H9 (cell line): ENCODE measurements around the gene TTYH1. TPM values are rescaled to one million over a fixed set of nuclear protein-coding genes. Genes with fewer than 3 reads are reported as not detected.

Source experiments
- DNase-seq: peaks from one replicate; pipeline ENCODE4 v3.0.0-alpha.2; 2017
- H2AFZ ChIP-seq: one replicate; pipeline ENCODE4 v1.6.1; 2013; ENCODE audit warnings: mild to moderate bottlenecking, low read length, control low read depth, moderate library complexity
- H2AK5ac ChIP-seq: 2 replicates; pipeline ENCODE4 v1.6.1; 2013; ENCODE audit warnings: low read length, control low read depth, mixed read lengths; ENCODE audit not compliant: insufficient read length
- H2BK120ac ChIP-seq: one replicate; pipeline ENCODE4 v1.6.1; 2013; ENCODE audit warnings: low read depth, mild to moderate bottlenecking, low read length, control low read depth, inconsistent platforms; ENCODE audit not compliant: poor library complexity, severe bottlenecking
- H2BK12ac ChIP-seq: 2 replicates; pipeline ENCODE4 v1.6.1; 2013; ENCODE audit warnings: low read length, control low read depth, mixed read lengths, low read depth; ENCODE audit not compliant: insufficient read length
- H2BK15ac ChIP-seq: 2 replicates; pipeline ENCODE4 v1.6.1; 2013; ENCODE audit warnings: low read depth, low read length, control low read depth
- H2BK20ac ChIP-seq: one replicate; pipeline ENCODE4 v1.6.1; 2013; ENCODE audit warnings: low read depth, mild to moderate bottlenecking, low read length, control low read depth, inconsistent platforms; ENCODE audit not compliant: poor library complexity, severe bottlenecking
- H2BK5ac ChIP-seq: 2 replicates; pipeline ENCODE4 v1.6.1; 2013; ENCODE audit warnings: low read length, control low read depth, mixed read lengths; ENCODE audit not compliant: insufficient read length
- H3K14ac ChIP-seq: 2 replicates; pipeline ENCODE4 v1.6.1; 2013; ENCODE audit warnings: low read length, control low read depth; ENCODE audit not compliant: insufficient read depth
- H3K18ac ChIP-seq: 2 replicates; pipeline ENCODE4 v1.6.1; 2013; ENCODE audit warnings: low read depth, mild to moderate bottlenecking, mixed read lengths, low read length, control low read depth; ENCODE audit not compliant: insufficient read length
- H3K23ac ChIP-seq: 2 replicates; pipeline ENCODE4 v1.6.1; 2013; ENCODE audit warnings: low read length, control low read depth, mixed read lengths, low read depth; ENCODE audit not compliant: insufficient read length
- H3K23me2 ChIP-seq: 2 replicates; pipeline ENCODE4 v1.6.1; 2013; ENCODE audit warnings: low read depth, mild to moderate bottlenecking, mixed read lengths, low read length, control low read depth; ENCODE audit not compliant: insufficient read length, poor library complexity, severe bottlenecking
- H3K27ac ChIP-seq: 2 replicates; pipeline ENCODE4 v1.5.1; 2013; ENCODE audit warnings: low read length, control low read depth, mixed read lengths, low read depth; ENCODE audit not compliant: insufficient read length
- H3K27me3 ChIP-seq: 2 replicates; pipeline ENCODE4 v1.6.1; 2013; ENCODE audit warnings: low read length, control low read depth, inconsistent platforms; ENCODE audit not compliant: insufficient read depth
- H3K4ac ChIP-seq: 2 replicates; pipeline ENCODE4 v1.6.1; 2013; ENCODE audit warnings: low read depth, mild to moderate bottlenecking, control low read depth, inconsistent platforms, low read length, moderate library complexity
- H3K4me1 ChIP-seq: 2 replicates; pipeline ENCODE4 v1.6.1; 2013; ENCODE audit warnings: low read length, control low read depth, inconsistent platforms; ENCODE audit not compliant: insufficient read depth
- H3K4me2 ChIP-seq: 2 replicates; pipeline ENCODE4 v1.6.1; 2013; ENCODE audit warnings: low read length, control low read depth, mixed read lengths; ENCODE audit not compliant: insufficient read length, insufficient read depth
- H3K56ac ChIP-seq: 2 replicates; pipeline ENCODE4 v1.6.1; 2013; ENCODE audit warnings: low read depth, mild to moderate bottlenecking, mixed read lengths, low read length, control low read depth; ENCODE audit not compliant: insufficient read length
- H3K79me1 ChIP-seq: 2 replicates; pipeline ENCODE4 v1.6.1; 2013; ENCODE audit warnings: low read depth, mild to moderate bottlenecking, moderate library complexity, low read length, control low read depth, inconsistent platforms; ENCODE audit not compliant: insufficient read depth, poor library complexity, severe bottlenecking
- H3K79me2 ChIP-seq: 2 replicates; pipeline ENCODE4 v1.6.1; 2013; ENCODE audit warnings: low read length, control low read depth, inconsistent platforms; ENCODE audit not compliant: insufficient read depth
- H3K9ac ChIP-seq: 2 replicates; pipeline ENCODE4 v1.6.1; 2013; ENCODE audit warnings: low read length, control low read depth, mixed read lengths; ENCODE audit not compliant: insufficient read length; ENCODE audit errors: extremely low read depth
- H3K9me3 ChIP-seq: one replicate; pipeline ENCODE4 v1.6.1; 2013; ENCODE audit warnings: low read depth, low read length, inconsistent platforms; ENCODE audit not compliant: control insufficient read depth
- H3T11ph ChIP-seq: one replicate; pipeline ENCODE4 v1.6.1; 2013; ENCODE audit warnings: mild to moderate bottlenecking, low read length, control low read depth, inconsistent platforms
- H4K20me1 ChIP-seq: one replicate; pipeline ENCODE4 v1.6.1; 2013; ENCODE audit not compliant: control insufficient read depth, insufficient read length, insufficient read depth
- H4K5ac ChIP-seq: 2 replicates; pipeline ENCODE4 v1.6.1; 2013; ENCODE audit warnings: low read depth, mild to moderate bottlenecking, mixed read lengths, low read length, control low read depth; ENCODE audit not compliant: insufficient read length
- H4K8ac ChIP-seq: replicated peaks from 2 replicates; pipeline ENCODE4 v1.6.1; 2013; ENCODE audit warnings: low read length, control low read depth, mixed read lengths, low read depth; ENCODE audit not compliant: insufficient read length
- H4K91ac ChIP-seq: 2 replicates; pipeline ENCODE4 v1.6.1; 2013; ENCODE audit warnings: low read depth, mild to moderate bottlenecking, moderate library complexity, mixed read lengths, low read length, control low read depth; ENCODE audit not compliant: insufficient read length
- H3K27ac Mint-ChIP-seq, 3 experiments: 2 replicates in 2 of 3; 3 replicates in 1 of 3; pipeline ENCODE4 v1.8.0; 2020 to 2021; ENCODE audit warnings: mixed read lengths in 3 of 3, mild to moderate bottlenecking in 1 of 3, moderate library complexity in 1 of 3
- H3K27me3 Mint-ChIP-seq: 2 replicates; pipeline ENCODE4 v1.8.0; 2021; ENCODE audit warnings: low read depth, mild to moderate bottlenecking, moderate library complexity, mixed read lengths
- H3K36me3 Mint-ChIP-seq, 3 experiments: 2 replicates in 2 of 3; 3 replicates in 1 of 3; pipeline ENCODE4 v1.8.0; 2020 to 2021; ENCODE audit warnings: low read depth in 3 of 3, mixed read lengths in 3 of 3; ENCODE audit not compliant: insufficient read depth in 1 of 3
- H3K4me1 Mint-ChIP-seq, 2 experiments: 2 replicates each; pipeline ENCODE4 v1.8.0; 2020; ENCODE audit warnings: mixed read lengths in 2 of 2
- H3K4me3 Mint-ChIP-seq, 2 experiments: 2 replicates in 1 of 2; 3 replicates in 1 of 2; pipeline ENCODE4 v1.8.0; 2020 to 2021; ENCODE audit warnings: mild to moderate bottlenecking in 2 of 2, mixed read lengths in 2 of 2, moderate library complexity in 1 of 2
- H3K9me3 Mint-ChIP-seq, 2 experiments: 2 replicates in 1 of 2; 3 replicates in 1 of 2; pipeline ENCODE4 v1.8.0; 2020; ENCODE audit warnings: mild to moderate bottlenecking in 2 of 2, mixed read lengths in 2 of 2, moderate library complexity in 1 of 2
- CTCF ChIP-seq: fragments of 200-600 bp; sonication (generic); conservative IDR thresholded peaks from 3 replicates; pipeline ENCODE4 v1.8.0; 2021; ENCODE audit warnings: antibody characterized with exemption, mild to moderate bottlenecking
- WGBS: extraction: QIAGEN DNeasy Blood & Tissue Kit; methylation state at CpG from one replicate; pipeline ENCODE4 v1.1.7; 2013; ENCODE audit warnings: missing lambda C conversion rate, low lambda C conversion rate, mixed read lengths; ENCODE audit not compliant: insufficient read length; ENCODE audit errors: extremely low coverage; 5-methylcytosine and 5-hydroxymethylcytosine counted together
- total RNA-seq: library from RNA; stranded (reverse); gene quantifications from 2 replicates; pipeline ENCODE4 v1.2.1, GENCODE V29; 2021

The TTYH1 gene
- total RNA-seq, 1 experiment from 2014 or later: 47.1 TPM

GRCh38 chr19:54415901-54416673, 823 bp downstream of the TTYH1 start:
- no peak overlapping the region for H3T11ph ChIP-seq
- no peak overlapping the region for H2AFZ ChIP-seq
- Mint-ChIP-seq H3K27ac (peak overlapping the region in 1 of 3 experiments; percentile 66; a peak in 2 of 7 replicates), H3K9me3 (peaks cover 15 to 24% of the 10 kb centered on the region in 2 experiments), H3K4me1 (peaks cover 27 to 31% of the 10 kb centered on the region in 2 experiments), H3K4me3 (peak overlapping the region; percentile 78 to 91), H3K27me3 (peaks cover 54% of the 10 kb centered on the region), H3K36me3 (peaks cover 12 to 25% (median 14%) of the 10 kb centered on the region in 3 experiments)
- H2BK120ac ChIP-seq: no peak overlapping the region
- no peak overlapping the region for H2BK5ac ChIP-seq
- no peak overlapping the region for H2BK15ac ChIP-seq
- no peak overlapping the region for H3K27ac ChIP-seq
- no peaks in the 10 kb centered on the region for H3K9me3 ChIP-seq
- H4K5ac ChIP-seq: no peak overlapping the region
- WGBS: no CpG with 5 or more reads among the region's 28 CpGs
- H3K27me3 ChIP-seq: peaks cover 12% of the 10 kb centered on the region; the same call in 1 of the 2 replicates
- no peaks in the 10 kb centered on the region for H3K79me1 ChIP-seq
- no peak overlapping the region for H3K14ac ChIP-seq
- H3K4me1 ChIP-seq: peaks cover 5% of the 10 kb centered on the region; the same call in 1 of the 2 replicates
- H3K4ac ChIP-seq: no peak overlapping the region
- H2BK12ac ChIP-seq: no peak overlapping the region
- H3K9ac ChIP-seq: no peak overlapping the region
- H3K23ac ChIP-seq: no peak overlapping the region
- no peak for TF ChIP-seq CTCF
- H3K23me2 ChIP-seq: peaks cover 15% of the 10 kb centered on the region
- H2AK5ac ChIP-seq: no peak overlapping the region
- no peak overlapping the region for H3K18ac ChIP-seq
- H4K91ac ChIP-seq: no peak overlapping the region
- no peak overlapping the region for H4K8ac ChIP-seq
- DNase-seq: no peak
- H3K4me2 ChIP-seq: peak overlapping the region; percentile 67
- no peaks in the 10 kb centered on the region for H3K79me2 ChIP-seq
- H4K20me1 ChIP-seq: no peaks in the 10 kb centered on the region
- H2BK20ac ChIP-seq: no peak overlapping the region
- H3K56ac ChIP-seq: no peak overlapping the region
